Ovary (tissue), 9 donors: ENCODE measurements around the gene NDC80. TPM values are rescaled to one million over a fixed set of nuclear protein-coding genes. Genes with fewer than 3 reads are reported as not detected.

ENCODE experiments used
- DNase-seq, 5 donors: peaks; one replicate each; pipeline ENCODE4 v3.0.0-alpha.2; 2019 to 2020
- H3K27ac ChIP-seq, 2 donors: fragments of 200-600 bp; one replicate each; pipeline versions ENCODE4 v1.5.1 to v1.8.0; 2019 to 2022
- H3K27me3 ChIP-seq: fragments of 200-600 bp; one replicate; pipeline ENCODE4 v1.8.0; 2022
- H3K36me3 ChIP-seq: fragments of 200-600 bp; sonication (generic); one replicate; pipeline ENCODE4 v1.5.1; 2019
- H3K4me1 ChIP-seq: one replicate; pipeline ENCODE4 v1.8.1; 2013; ENCODE audit warnings: mild to moderate bottlenecking, moderate library complexity; ENCODE audit not compliant: insufficient read depth
- H3K4me3 ChIP-seq: fragments of 200-600 bp; sonication (generic); one replicate; pipeline ENCODE4 v1.5.1; 2017
- H3K9me3 ChIP-seq, 2 donors: fragments of 200-600 bp in 1 of 2; sonication (generic) in 1 of 2; one replicate each; pipeline versions ENCODE4 v1.5.1 to v1.8.1; 2013 to 2019; ENCODE audit warnings: mild to moderate bottlenecking in 1 of 2, moderate library complexity in 1 of 2
- EP300 ChIP-seq: sonication (generic); formaldehyde crosslinking; IDR thresholded peaks from one replicate; pipeline ENCODE4 v1.6.1; 2017; ENCODE audit warnings: antibody characterized with exemption
- POLR2A ChIP-seq: fragments of 450-650 bp; IDR thresholded peaks from one replicate; pipeline ENCODE4 v1.6.1; 2017; ENCODE audit warnings: antibody characterized with exemption, mild to moderate bottlenecking, moderate library complexity
- WGBS, 3 donors: extraction: QIAGEN DNeasy Blood & Tissue Kit in 1 of 3; methylation state at CpG; one replicate each; pipeline versions ENCODE4 v1.1.5 to v1.1.7; 2013 to 2017; 5-methylcytosine and 5-hydroxymethylcytosine counted together
- intact Hi-C, 4 donors: fragments of 100-400 bp; cut with DNase I; formaldehyde crosslinking; loops; one replicate each; pipeline versions ENCODE4 v1.11.0 to v1.15.1; 2022 to 2023
- polyA plus RNA-seq, 2 donors: library from polyadenylated mRNA; stranded (reverse); fragments of 200-250 nt in 1 of 2; fragments of 350-450 nt in 1 of 2; fragmentation: Illumina TruSeq in 1 of 2; extraction: RNeasy Lipid Tissue Mini Kit (QIAGEN cat#74804) in 1 of 2; gene quantifications; one replicate each; pipeline ENCODE4 v1.2.3, GENCODE V29; 2013 to 2014
- total RNA-seq, 7 donors: library from RNA; depleted of rRNA in 2 of 7; stranded (reverse); fragments of >200 nt in 2 of 7; fragmentation: NEBNext Ultra II Directional in 3 of 7; extraction: Animal tissue kit (Norgen Biotek cat#: 25700) in 3 of 7; gene quantifications; one replicate each; pipeline versions ENCODE4 v1.1.0 to v1.2.4, GENCODE V29; 2016 to 2023
- TF ChIP-seq, protein P1 (sequence below), 3 donors: fragments of 450-650 bp in 2 of 3; fragments of 200-600 bp in 1 of 3; IDR thresholded peaks; one replicate each; pipeline versions ENCODE4 v1.5.1 to v1.8.0; 2016 to 2022; ENCODE audit warnings: antibody characterized with exemption in 3 of 3, mild to moderate bottlenecking in 1 of 3
- donor health status: DM: no; HTN: no; CAD: no; lungs with moderate emphysema.
- donor health status: DM: no; HTN: no; CAD: no.
- donor health status: Bipolar disorder and iron deficiency.
- donor health status: DM: yes; HTN: yes; CAD: no.
- donor health status: DM: no; HTN: no; CAD: no.
- donor health status: DM: yes; HTN: yes; CAD: no.

Gene NDC80
- total and polyA plus RNA-seq, 9 donors = 0.13 to 2.5 (median 0.36) TPM; not detected in 2

DNA sequence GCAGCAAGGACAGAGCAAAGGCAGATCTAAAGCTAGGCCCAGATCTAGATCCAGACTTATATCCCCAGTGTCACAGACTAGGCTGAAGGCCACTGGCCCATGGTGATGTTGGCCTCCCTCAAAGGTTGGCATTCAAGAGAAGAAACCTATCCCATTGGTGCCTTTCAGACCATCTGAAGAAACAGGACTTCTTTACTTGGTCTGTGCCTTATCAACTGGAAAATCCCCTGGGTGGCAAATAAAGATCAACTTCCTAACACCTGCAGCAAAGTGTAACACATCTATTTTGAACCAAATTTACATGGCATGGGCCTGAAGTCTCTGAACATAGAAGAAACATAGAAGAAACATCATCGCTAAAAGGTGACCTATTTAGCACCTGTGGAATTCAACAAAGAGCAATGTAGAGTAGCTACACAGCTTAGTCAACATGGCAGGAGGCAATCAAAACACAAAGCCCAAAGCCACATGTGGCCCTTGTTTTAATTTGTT is 35.9 kb upstream of the NDC80 start:
- Histone ChIP-seq H3K9me3 (no peaks in the 10 kb centered on the region), H3K36me3 (no peaks in the 10 kb centered on the region), H3K4me3 (no peak overlapping the region), H3K27ac (no peak overlapping the region), H3K4me1 (no peaks in the 10 kb centered on the region), H3K27me3 (no peaks in the 10 kb centered on the region)
- no peak for TF ChIP-seq POLR2A
- no peak for TF ChIP-seq EP300
- TF ChIP-seq, protein P1, sequence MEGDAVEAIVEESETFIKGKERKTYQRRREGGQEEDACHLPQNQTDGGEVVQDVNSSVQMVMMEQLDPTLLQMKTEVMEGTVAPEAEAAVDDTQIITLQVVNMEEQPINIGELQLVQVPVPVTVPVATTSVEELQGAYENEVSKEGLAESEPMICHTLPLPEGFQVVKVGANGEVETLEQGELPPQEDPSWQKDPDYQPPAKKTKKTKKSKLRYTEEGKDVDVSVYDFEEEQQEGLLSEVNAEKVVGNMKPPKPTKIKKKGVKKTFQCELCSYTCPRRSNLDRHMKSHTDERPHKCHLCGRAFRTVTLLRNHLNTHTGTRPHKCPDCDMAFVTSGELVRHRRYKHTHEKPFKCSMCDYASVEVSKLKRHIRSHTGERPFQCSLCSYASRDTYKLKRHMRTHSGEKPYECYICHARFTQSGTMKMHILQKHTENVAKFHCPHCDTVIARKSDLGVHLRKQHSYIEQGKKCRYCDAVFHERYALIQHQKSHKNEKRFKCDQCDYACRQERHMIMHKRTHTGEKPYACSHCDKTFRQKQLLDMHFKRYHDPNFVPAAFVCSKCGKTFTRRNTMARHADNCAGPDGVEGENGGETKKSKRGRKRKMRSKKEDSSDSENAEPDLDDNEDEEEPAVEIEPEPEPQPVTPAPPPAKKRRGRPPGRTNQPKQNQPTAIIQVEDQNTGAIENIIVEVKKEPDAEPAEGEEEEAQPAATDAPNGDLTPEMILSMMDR (IDR thresholded peaks at IDR 0.05) = no peak
- WGBS, 3 donors = 95 to 100% (median 100%) methylated on average over 1 of the region's 1 CpG
- DNase-seq = no peak
- intact Hi-C loops = no loop called here

DNA sequence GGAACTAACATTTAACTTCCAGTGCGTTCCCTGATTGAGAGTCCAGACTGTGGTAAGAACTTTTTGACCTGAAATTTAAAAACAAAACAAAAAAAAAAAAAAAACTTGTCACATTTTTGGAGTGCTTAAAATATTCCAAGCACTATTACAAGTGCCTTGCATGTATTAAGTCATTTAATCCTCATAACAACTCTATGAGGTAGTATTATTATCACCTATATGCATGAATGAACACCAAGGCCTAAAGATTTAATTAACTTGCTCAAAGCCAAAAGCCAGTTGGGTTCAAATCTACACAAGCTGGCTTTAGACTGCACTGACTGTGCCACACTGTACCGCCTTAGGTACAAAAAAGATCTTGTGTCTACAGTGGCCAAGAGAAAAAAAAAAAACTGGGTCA is 35.3 kb upstream of the NDC80 start:
- Histone ChIP-seq H3K27ac (no peak overlapping the region), H3K36me3 (no peaks in the 10 kb centered on the region), H3K9me3 (no peaks in the 10 kb centered on the region), H3K4me1 (no peaks in the 10 kb centered on the region), H3K4me3 (no peak overlapping the region), H3K27me3 (no peaks in the 10 kb centered on the region)
- intact Hi-C loops = no loop called here
- DNase-seq = no peak
- TF ChIP-seq EP300 (no peak), POLR2A (no peak)
- TF ChIP-seq, protein P1 (IDR thresholded peaks at IDR 0.05) = no peak
- WGBS, 3 donors = 50 to 75% (median 70%) methylated on average over 2 of the region's 2 CpGs

DNA sequence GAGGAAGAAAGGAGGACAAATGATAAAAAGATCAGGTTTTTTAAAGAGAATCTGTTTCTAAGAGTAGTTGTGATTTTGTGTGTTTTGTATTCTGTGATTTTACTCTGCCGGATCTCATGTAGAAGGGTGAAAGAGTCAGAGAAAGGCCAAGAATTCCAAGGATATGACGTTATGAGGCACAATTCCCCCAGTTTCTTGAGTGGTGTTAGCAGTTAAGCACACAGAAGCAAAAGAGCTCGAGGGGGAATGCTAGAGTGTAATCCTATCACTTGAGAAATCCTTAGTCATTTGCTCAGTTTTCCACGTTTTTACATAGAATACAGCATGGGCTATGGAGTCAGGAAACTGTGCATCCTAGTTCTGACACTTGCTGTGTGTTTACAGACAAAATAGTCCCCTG is 34.9 kb upstream of the NDC80 start:
- H3K9me3 ChIP-seq = no peaks in the 10 kb centered on the region
- 72 to 81% (median 76%) methylated on average over 4 of the region's 4 CpGs for WGBS, 3 donors
- no peak for TF ChIP-seq EP300
- TF ChIP-seq, protein P1 (IDR thresholded peaks at IDR 0.05) = no peak
- no peak for TF ChIP-seq POLR2A
- H3K4me3 ChIP-seq = no peak overlapping the region
- DNase-seq = no peak
- no peaks in the 10 kb centered on the region for H3K4me1 ChIP-seq
- H3K27me3 ChIP-seq = no peaks in the 10 kb centered on the region
- H3K27ac ChIP-seq = no peak overlapping the region
- H3K36me3 ChIP-seq = no peaks in the 10 kb centered on the region
- intact Hi-C loops = no loop called here

DNA sequence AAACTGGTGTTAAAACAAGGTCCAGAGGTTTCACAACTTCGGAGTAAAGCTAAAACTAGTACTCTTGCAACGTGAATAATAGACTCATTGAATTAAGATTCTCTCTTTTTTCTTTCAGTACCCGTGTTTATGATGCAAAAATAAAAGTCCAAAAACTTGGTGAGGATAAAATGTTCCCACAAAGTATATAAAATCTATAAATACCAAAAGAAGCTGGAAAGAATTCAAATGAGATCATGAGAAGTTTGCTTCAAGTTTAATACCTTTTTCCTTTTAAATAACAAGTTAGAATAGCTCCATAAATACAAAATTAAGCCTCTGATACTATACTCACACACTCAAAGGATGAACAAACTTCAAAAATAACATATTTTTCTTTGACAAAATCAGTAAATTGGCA is 34.1 kb upstream of the NDC80 start:
- intact Hi-C loops = no loop called here
- TF ChIP-seq POLR2A (no peak), EP300 (no peak)
- TF ChIP-seq, protein P1 (IDR thresholded peaks at IDR 0.05) = no peak
- Histone ChIP-seq H3K27me3 (no peaks in the 10 kb centered on the region), H3K4me1 (no peaks in the 10 kb centered on the region), H3K9me3 (no peaks in the 10 kb centered on the region), H3K36me3 (no peaks in the 10 kb centered on the region), H3K4me3 (no peak overlapping the region), H3K27ac (no peak overlapping the region)
- WGBS, 3 donors = 42 to 55% (median 48%) methylated on average over 3 of the region's 3 CpGs
- no peak for DNase-seq

DNA sequence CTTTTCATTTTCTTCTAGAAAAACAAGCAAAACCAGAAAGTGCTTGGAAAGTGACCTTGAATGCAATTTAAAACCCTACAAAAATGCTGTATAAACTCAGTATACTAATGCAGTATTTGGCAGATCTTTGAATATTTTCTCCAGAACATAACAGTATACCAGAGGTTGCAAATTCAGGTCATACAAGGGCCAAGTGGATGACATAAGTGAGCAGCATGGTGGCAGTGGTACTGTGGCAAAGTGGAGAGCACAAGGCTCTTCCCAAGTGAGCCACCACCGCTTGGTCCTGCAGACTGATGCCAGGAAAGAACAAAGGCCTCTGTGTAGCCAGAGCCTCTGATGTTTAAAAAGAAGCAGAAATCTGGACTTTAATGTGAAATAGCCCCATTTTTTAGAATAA is 33.1 kb upstream of the NDC80 start:
- Histone ChIP-seq H3K9me3 (no peaks in the 10 kb centered on the region), H3K4me1 (no peaks in the 10 kb centered on the region), H3K36me3 (no peaks in the 10 kb centered on the region), H3K27me3 (no peaks in the 10 kb centered on the region), H3K4me3 (no peak overlapping the region), H3K27ac (no peak overlapping the region)
- 74 to 85% (median 79%) methylated on average over 1 of the region's 1 CpG for WGBS, 3 donors
- TF ChIP-seq, protein P1 (IDR thresholded peaks at IDR 0.05) = no peak
- no peak for TF ChIP-seq POLR2A
- no peak for TF ChIP-seq EP300
- intact Hi-C loops = no loop called here
- DNase-seq = no peak
